Hepatocyte (in vitro differentiated cells): ENCODE results near the gene NUCB1.
"Not testable (repeated sequence)": the region's sequence is repeated elsewhere in the genome, so short reads cannot be mapped to it uniquely, and the experiment has no call there.

Experiments
- EZH2 ChIP-seq: fragments of 200-600 bp; sonication (generic); IDR thresholded peaks from 2 replicates; pipeline ENCODE4 v1.6.1; 2016; ENCODE audit warnings: antibody characterized with exemption, mild to moderate bottlenecking, borderline replicate concordance
- EZH2phosphoT487 ChIP-seq: fragments of 200-600 bp; sonication (generic); IDR thresholded peaks from one replicate; pipeline ENCODE4 v1.6.1; 2018; ENCODE audit warnings: antibody characterized with exemption, mild to moderate bottlenecking, low read depth, moderate library complexity; ENCODE audit not compliant: unreplicated experiment, severe bottlenecking
- TF ChIP-seq, protein P1 (sequence below): fragments of 200-600 bp; sonication (generic); IDR thresholded peaks from 2 replicates; pipeline ENCODE4 v1.5.1; 2016; ENCODE audit warnings: antibody characterized with exemption, mild to moderate bottlenecking; ENCODE audit not compliant: poor library complexity

- TF ChIP-seq, protein P1, sequence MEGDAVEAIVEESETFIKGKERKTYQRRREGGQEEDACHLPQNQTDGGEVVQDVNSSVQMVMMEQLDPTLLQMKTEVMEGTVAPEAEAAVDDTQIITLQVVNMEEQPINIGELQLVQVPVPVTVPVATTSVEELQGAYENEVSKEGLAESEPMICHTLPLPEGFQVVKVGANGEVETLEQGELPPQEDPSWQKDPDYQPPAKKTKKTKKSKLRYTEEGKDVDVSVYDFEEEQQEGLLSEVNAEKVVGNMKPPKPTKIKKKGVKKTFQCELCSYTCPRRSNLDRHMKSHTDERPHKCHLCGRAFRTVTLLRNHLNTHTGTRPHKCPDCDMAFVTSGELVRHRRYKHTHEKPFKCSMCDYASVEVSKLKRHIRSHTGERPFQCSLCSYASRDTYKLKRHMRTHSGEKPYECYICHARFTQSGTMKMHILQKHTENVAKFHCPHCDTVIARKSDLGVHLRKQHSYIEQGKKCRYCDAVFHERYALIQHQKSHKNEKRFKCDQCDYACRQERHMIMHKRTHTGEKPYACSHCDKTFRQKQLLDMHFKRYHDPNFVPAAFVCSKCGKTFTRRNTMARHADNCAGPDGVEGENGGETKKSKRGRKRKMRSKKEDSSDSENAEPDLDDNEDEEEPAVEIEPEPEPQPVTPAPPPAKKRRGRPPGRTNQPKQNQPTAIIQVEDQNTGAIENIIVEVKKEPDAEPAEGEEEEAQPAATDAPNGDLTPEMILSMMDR: not testable (repeated sequence)
- not testable (repeated sequence) for TF ChIP-seq EZH2, EZH2phosphoT487
Observed at GRCh38 chr19:48925890-48926289, 25.8 kb downstream of the NUCB1 start.
